ENCODE data around the gene CKM.

Gene CKM

GRCh38 chr19:45352914-45353796 is 30.5 kb upstream of the CKM start:
- no peaks in the 10 kb centered on the region for H3K27me3 Mint-ChIP-seq
- no peaks in the 10 kb centered on the region for H3K4me1 Mint-ChIP-seq (ENCODE audit: low read depth)
- H3K4me3 Mint-ChIP-seq, result no peak overlapping the region
- H3K9me3 Mint-ChIP-seq (ENCODE audit: low read depth), result no peaks in the 10 kb centered on the region
- H3K27ac Mint-ChIP-seq, result no peak overlapping the region
- no peaks in the 10 kb centered on the region for H3K36me3 Mint-ChIP-seq

GRCh38 chr19:45352471-45352870 is 29.8 kb upstream of the CKM start:
- no peaks in the 10 kb centered on the region for H3K9me3 Mint-ChIP-seq (ENCODE audit: low read depth)
- no peak overlapping the region for H3K4me3 Mint-ChIP-seq
- H3K36me3 Mint-ChIP-seq, result no peaks in the 10 kb centered on the region
- H3K4me1 Mint-ChIP-seq (ENCODE audit: low read depth), result no peaks in the 10 kb centered on the region
- H3K27me3 Mint-ChIP-seq, result no peaks in the 10 kb centered on the region
- H3K27ac Mint-ChIP-seq, result no peak overlapping the region

- no peak overlapping the region for H3K4me3 Mint-ChIP-seq
- no peaks in the 10 kb centered on the region for H3K4me1 Mint-ChIP-seq (ENCODE audit: low read depth)
- H3K27ac Mint-ChIP-seq, result no peak overlapping the region
- H3K27me3 Mint-ChIP-seq, result no peaks in the 10 kb centered on the region
- H3K36me3 Mint-ChIP-seq, result no peaks in the 10 kb centered on the region
- no peaks in the 10 kb centered on the region for H3K9me3 Mint-ChIP-seq (ENCODE audit: low read depth)
Measured at GRCh38 chr19:45352062-45352461, 29.4 kb upstream of the CKM start.

GRCh38 chr19:45351401-45351952 is 28.8 kb upstream of the CKM start:
- Mint-ChIP-seq H3K4me1 (ENCODE audit: low read depth) (no peaks in the 10 kb centered on the region), H3K9me3 (ENCODE audit: low read depth) (no peaks in the 10 kb centered on the region), H3K27ac (no peak overlapping the region), H3K4me3 (no peak overlapping the region), H3K36me3 (no peaks in the 10 kb centered on the region), H3K27me3 (no peaks in the 10 kb centered on the region)

- H3K27me3 Mint-ChIP-seq, result no peaks in the 10 kb centered on the region
Measured at GRCh38 chr19:45350477-45351058, 27.9 kb upstream of the CKM start.

GRCh38 chr19:45349430-45349941 is 26.8 kb upstream of the CKM start:
- Mint-ChIP-seq H3K4me3 (no peak overlapping the region), H3K27me3 (peaks cover 2% of the 10 kb centered on the region), H3K4me1 (ENCODE audit: low read depth) (no peaks in the 10 kb centered on the region), H3K27ac (no peak overlapping the region), H3K36me3 (no peaks in the 10 kb centered on the region), H3K9me3 (ENCODE audit: low read depth) (no peaks in the 10 kb centered on the region)

More at GRCh38 chr19:45350477-45351058, 27.9 kb upstream of the CKM start:
- H3K4me1 Mint-ChIP-seq (ENCODE audit: low read depth), result no peaks in the 10 kb centered on the region
- no peaks in the 10 kb centered on the region for H3K36me3 Mint-ChIP-seq
- H3K9me3 Mint-ChIP-seq (ENCODE audit: low read depth), result no peaks in the 10 kb centered on the region
- no peak overlapping the region for H3K27ac Mint-ChIP-seq
- H3K4me3 Mint-ChIP-seq, result no peak overlapping the region

GRCh38 chr19:45349126-45349415 is 26.4 kb upstream of the CKM start:
- Mint-ChIP-seq H3K4me3 (no peak overlapping the region), H3K27ac (no peak overlapping the region), H3K4me1 (ENCODE audit: low read depth) (no peaks in the 10 kb centered on the region), H3K9me3 (ENCODE audit: low read depth) (no peaks in the 10 kb centered on the region), H3K27me3 (peaks cover 4% of the 10 kb centered on the region), H3K36me3 (no peaks in the 10 kb centered on the region)

- no peak overlapping the region for H3K4me3 Mint-ChIP-seq
- H3K27me3 Mint-ChIP-seq, result peaks cover 6% of the 10 kb centered on the region
- no peak overlapping the region for H3K27ac Mint-ChIP-seq
- H3K4me1 Mint-ChIP-seq (ENCODE audit: low read depth), result no peaks in the 10 kb centered on the region
- H3K9me3 Mint-ChIP-seq (ENCODE audit: low read depth), result no peaks in the 10 kb centered on the region
- no peaks in the 10 kb centered on the region for H3K36me3 Mint-ChIP-seq
Measured at GRCh38 chr19:45348367-45349125, 25.9 kb upstream of the CKM start.

- no peaks in the 10 kb centered on the region for H3K4me1 Mint-ChIP-seq (ENCODE audit: low read depth)
- H3K27me3 Mint-ChIP-seq, result peaks cover 7% of the 10 kb centered on the region
- H3K36me3 Mint-ChIP-seq, result no peaks in the 10 kb centered on the region
- H3K9me3 Mint-ChIP-seq (ENCODE audit: low read depth), result no peaks in the 10 kb centered on the region
- H3K4me3 Mint-ChIP-seq, result no peak overlapping the region
- H3K27ac Mint-ChIP-seq, result no peak overlapping the region
Measured at GRCh38 chr19:45347570-45348366, 25.1 kb upstream of the CKM start.

GRCh38 chr19:45346449-45346848 is 23.8 kb upstream of the CKM start:
- Mint-ChIP-seq H3K36me3 (no peaks in the 10 kb centered on the region), H3K27me3 (peaks cover 7% of the 10 kb centered on the region), H3K4me1 (ENCODE audit: low read depth) (no peaks in the 10 kb centered on the region), H3K27ac (no peak overlapping the region), H3K4me3 (no peak overlapping the region), H3K9me3 (ENCODE audit: low read depth) (no peaks in the 10 kb centered on the region)

- Mint-ChIP-seq H3K27ac (no peak overlapping the region), H3K4me3 (no peak overlapping the region), H3K4me1 (ENCODE audit: low read depth) (no peaks in the 10 kb centered on the region), H3K27me3 (peaks cover 7% of the 10 kb centered on the region), H3K9me3 (ENCODE audit: low read depth) (no peaks in the 10 kb centered on the region), H3K36me3 (no peaks in the 10 kb centered on the region)
Measured at GRCh38 chr19:45345506-45345860, 22.8 kb upstream of the CKM start.

- Mint-ChIP-seq H3K4me3 (no peak overlapping the region), H3K4me1 (ENCODE audit: low read depth) (peaks cover 4% of the 10 kb centered on the region), H3K27me3 (peaks cover 11% of the 10 kb centered on the region), H3K9me3 (ENCODE audit: low read depth) (no peaks in the 10 kb centered on the region), H3K27ac (no peak overlapping the region), H3K36me3 (no peaks in the 10 kb centered on the region)
Measured at GRCh38 chr19:45344621-45345505, 22.2 kb upstream of the CKM start.

GRCh38 chr19:45342911-45343310 is 20.2 kb upstream of the CKM start:
- Mint-ChIP-seq H3K9me3 (ENCODE audit: low read depth) (no peaks in the 10 kb centered on the region), H3K4me3 (no peak overlapping the region), H3K27ac (no peak overlapping the region), H3K36me3 (no peaks in the 10 kb centered on the region), H3K27me3 (peaks cover 21% of the 10 kb centered on the region), H3K4me1 (ENCODE audit: low read depth) (peaks cover 6% of the 10 kb centered on the region)

All from activated naive CD8-positive, alpha-beta T cell (primary cell).